Measurements from ENCODE around the gene ZNF555.

Gene ZNF555

DNA sequence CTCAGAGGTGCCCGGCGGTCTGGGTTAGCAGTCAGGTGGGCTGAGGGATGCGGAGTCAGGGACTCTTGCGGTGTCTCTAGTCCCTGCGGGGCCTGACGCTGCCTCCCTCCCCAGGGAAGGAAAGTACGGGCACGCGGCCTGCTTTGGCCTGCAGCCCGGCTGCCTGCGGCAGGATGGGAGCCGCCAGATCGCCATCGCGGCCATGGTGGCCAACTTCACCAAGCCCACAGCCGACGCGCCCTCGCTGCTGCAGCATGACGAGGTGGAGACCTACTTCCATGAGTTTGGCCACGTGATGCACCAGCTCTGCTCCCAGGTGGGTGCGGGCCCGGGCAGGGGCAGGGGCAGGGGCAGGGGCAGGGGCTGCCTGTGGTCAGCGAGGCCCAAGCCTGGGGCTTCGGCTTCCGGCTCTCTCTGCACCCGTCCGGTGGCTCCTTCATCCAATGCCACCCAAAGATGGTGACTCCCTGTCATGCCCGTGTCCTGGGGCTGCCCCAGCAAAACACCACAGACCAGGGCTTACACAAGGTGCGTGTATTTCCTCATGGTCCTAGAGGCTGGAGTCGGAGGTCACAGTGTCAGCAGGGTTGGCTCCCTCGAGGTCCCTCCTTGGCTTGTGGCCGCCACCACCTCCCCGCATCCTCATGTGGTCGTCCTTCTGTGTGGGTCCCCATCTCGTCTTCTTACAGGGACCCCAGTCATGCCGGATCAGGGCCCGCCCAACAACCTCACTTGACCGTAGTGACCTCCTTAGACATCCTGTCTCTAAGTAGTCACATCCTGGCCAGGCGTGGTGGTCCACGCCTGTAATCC is 32.9 kb upstream of the ZNF555 start:
- no peak overlapping the region for H3K4me3 ChIP-seq (ENCODE audit: low read depth, low read length)
- TF ChIP-seq, protein P1, sequence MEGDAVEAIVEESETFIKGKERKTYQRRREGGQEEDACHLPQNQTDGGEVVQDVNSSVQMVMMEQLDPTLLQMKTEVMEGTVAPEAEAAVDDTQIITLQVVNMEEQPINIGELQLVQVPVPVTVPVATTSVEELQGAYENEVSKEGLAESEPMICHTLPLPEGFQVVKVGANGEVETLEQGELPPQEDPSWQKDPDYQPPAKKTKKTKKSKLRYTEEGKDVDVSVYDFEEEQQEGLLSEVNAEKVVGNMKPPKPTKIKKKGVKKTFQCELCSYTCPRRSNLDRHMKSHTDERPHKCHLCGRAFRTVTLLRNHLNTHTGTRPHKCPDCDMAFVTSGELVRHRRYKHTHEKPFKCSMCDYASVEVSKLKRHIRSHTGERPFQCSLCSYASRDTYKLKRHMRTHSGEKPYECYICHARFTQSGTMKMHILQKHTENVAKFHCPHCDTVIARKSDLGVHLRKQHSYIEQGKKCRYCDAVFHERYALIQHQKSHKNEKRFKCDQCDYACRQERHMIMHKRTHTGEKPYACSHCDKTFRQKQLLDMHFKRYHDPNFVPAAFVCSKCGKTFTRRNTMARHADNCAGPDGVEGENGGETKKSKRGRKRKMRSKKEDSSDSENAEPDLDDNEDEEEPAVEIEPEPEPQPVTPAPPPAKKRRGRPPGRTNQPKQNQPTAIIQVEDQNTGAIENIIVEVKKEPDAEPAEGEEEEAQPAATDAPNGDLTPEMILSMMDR (IDR thresholded peaks at IDR 0.05; ENCODE audit: borderline replicate concordance, insufficient read depth, low read depth, low read length): no peak

DNA sequence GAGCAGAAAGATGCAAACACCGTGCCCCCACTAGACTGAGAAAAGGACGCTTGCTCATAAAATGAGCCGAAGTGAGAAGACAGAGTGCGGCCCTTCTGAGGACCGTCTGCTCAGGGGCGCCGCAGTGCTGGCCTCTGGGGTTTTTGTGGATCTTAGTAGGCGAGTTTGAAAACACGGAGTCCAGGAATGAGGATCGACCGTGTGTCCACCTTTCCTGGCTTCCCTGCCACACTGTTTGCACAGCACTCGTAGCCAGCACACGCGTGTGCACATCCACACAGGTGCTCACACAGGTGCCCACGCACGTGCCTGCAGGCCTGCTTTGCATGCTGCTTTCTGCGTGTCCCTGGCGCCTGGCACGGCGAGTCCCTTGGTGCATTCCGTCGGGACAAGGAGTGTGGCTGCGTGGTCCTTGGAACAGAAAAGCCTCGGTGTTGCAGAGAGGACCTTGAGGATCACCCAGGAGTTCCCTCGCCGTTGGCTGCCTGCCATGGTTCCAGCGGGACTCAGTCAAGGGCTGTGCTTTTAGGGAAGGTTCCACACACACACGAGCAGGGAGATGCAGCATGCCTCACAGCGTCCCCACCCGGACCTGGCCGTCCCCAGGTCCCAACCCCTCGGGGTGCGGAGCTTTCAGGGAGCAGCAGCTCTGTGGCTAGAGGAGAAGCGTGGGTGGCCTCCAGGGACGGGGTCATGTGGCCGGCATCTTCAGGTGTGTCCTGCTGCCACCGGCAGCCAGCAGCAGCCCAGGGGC is 31.7 kb upstream of the ZNF555 start:
- TF ChIP-seq, protein P1 (IDR thresholded peaks at IDR 0.05; ENCODE audit: borderline replicate concordance, insufficient read depth, low read depth, low read length): no peak
- no peak overlapping the region for H3K4me3 ChIP-seq (ENCODE audit: low read depth, low read length)

DNA sequence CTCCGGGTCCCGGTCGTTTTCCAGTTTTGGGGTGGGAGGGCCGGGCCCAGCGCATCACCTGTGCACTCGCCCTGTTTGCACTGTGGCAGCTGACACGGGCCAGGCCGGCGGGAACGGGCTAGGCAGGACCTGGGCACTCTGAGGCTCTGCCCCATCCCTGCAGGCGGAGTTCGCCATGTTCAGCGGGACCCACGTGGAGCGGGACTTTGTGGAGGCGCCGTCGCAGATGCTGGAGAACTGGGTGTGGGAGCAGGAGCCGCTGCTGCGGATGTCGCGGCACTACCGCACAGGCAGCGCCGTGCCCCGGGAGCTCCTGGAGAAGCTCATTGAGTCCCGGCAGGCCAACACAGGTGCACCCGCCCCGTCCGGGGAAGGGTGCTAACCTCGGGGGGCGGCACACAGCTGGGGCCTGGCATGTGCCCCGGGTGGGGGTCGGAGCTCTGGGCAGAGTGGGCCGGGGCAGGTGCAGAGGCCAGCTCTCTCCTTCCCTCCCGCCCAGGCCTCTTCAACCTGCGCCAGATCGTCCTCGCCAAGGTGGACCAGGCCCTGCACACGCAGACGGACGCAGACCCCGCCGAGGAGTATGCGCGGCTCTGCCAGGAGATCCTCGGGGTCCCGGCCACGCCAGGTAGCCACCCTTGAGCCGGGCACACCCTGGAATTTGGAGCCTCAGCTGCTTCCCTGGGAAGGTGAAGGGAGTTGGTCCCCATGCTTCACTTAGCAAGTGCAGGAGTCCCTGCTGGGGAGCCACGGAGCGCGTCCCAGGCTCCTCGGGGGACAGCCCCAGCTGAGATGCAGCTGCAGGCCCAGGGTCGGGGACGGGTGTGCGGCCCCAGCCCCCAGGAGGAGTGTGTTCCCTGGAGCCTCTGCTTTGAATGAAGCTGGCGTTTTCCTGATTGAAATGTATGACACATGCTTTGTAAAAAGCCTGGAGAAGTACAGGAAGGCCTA is 30.9 kb upstream of the ZNF555 start:
- TF ChIP-seq, protein P1 (IDR thresholded peaks at IDR 0.05; ENCODE audit: borderline replicate concordance, insufficient read depth, low read depth, low read length): no peak

DNA sequence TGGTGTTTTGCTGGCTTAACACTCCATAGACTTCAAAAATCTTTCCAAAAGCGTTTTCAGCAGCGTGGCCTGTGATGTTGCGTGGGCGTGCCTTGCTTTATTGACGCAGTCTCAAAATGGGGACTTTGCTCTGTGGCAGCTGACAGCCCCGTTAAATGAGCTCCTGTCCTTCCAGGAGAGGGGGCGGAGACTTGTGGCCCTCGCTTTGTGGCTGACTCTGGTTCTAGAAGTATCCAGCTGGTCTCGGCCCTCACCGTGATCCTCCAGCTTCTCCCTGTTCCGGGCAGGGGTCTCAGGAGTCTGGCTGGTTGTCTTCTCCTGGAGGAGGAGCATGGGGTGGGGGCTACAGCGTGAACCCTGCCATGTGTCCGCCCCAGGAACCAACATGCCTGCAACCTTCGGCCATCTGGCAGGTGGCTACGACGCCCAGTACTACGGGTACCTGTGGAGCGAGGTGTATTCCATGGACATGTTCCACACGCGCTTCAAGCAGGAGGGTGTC is 30.0 kb upstream of the ZNF555 start:
- TF ChIP-seq, protein P1 (IDR thresholded peaks at IDR 0.05; ENCODE audit: borderline replicate concordance, insufficient read depth, low read depth, low read length): no peak

More for the DNA sequence above, 30.9 kb upstream of the ZNF555 start:
- H3K4me3 ChIP-seq (ENCODE audit: low read depth, low read length): no peak overlapping the region

DNA sequence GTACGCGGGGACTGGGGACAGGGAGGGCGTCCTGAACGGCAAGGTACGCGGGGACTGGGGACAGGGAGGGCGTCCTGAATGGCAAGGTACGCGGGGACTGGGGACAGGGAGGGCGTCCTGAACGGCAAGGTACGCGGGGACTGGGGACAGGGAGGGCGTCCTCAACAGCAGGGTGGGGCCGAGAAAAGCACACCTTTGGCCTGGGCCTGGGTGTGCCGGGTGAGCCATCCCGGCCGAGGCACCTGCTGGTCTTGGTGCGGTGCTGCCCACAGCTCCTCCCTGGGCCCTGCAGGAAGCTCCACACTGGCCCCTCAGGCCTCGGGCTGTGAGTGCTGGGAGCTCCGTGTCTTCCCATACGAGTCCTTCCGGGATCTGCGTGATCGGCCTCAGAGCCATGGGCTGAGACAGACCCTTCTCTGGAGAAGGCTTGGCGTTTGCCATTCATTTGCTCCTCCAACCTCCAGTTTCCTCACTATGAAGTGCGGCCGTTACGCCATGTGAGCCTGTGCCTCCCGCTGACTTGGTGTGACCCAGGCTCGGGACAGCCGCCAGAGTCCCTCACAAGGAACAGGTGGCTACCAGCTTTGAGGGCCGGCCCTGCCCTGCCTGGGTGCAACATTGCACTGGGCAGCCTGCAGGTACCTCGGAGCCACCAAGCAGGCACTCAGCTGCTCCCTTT is 29.4 kb upstream of the ZNF555 start:
- TF ChIP-seq, protein P1 (IDR thresholded peaks at IDR 0.05; ENCODE audit: borderline replicate concordance, insufficient read depth, low read depth, low read length): no peak
- H3K4me3 ChIP-seq (ENCODE audit: low read depth, low read length): no peak overlapping the region

More for the DNA sequence above, 30.0 kb upstream of the ZNF555 start:
- H3K4me3 ChIP-seq (ENCODE audit: low read depth, low read length): no peak overlapping the region
